H9 (cell line): Measurements from ENCODE around the gene SCT. TPM values are rescaled to one million over a fixed set of nuclear protein-coding genes. Genes with fewer than 3 reads are reported as not detected.

Experiments
- DNase-seq: peaks from one replicate; pipeline ENCODE4 v3.0.0-alpha.2; 2017
- H2AFZ ChIP-seq: one replicate; pipeline ENCODE4 v1.6.1; 2013; ENCODE audit warnings: mild to moderate bottlenecking, low read length, control low read depth, moderate library complexity
- H2AK5ac ChIP-seq: 2 replicates; pipeline ENCODE4 v1.6.1; 2013; ENCODE audit warnings: low read length, control low read depth, mixed read lengths; ENCODE audit not compliant: insufficient read length
- H2BK120ac ChIP-seq: one replicate; pipeline ENCODE4 v1.6.1; 2013; ENCODE audit warnings: low read depth, mild to moderate bottlenecking, low read length, control low read depth, inconsistent platforms; ENCODE audit not compliant: poor library complexity, severe bottlenecking
- H2BK12ac ChIP-seq: 2 replicates; pipeline ENCODE4 v1.6.1; 2013; ENCODE audit warnings: low read length, control low read depth, mixed read lengths, low read depth; ENCODE audit not compliant: insufficient read length
- H2BK15ac ChIP-seq: 2 replicates; pipeline ENCODE4 v1.6.1; 2013; ENCODE audit warnings: low read depth, low read length, control low read depth
- H2BK20ac ChIP-seq: one replicate; pipeline ENCODE4 v1.6.1; 2013; ENCODE audit warnings: low read depth, mild to moderate bottlenecking, low read length, control low read depth, inconsistent platforms; ENCODE audit not compliant: poor library complexity, severe bottlenecking
- H2BK5ac ChIP-seq: 2 replicates; pipeline ENCODE4 v1.6.1; 2013; ENCODE audit warnings: low read length, control low read depth, mixed read lengths; ENCODE audit not compliant: insufficient read length
- H3K14ac ChIP-seq: 2 replicates; pipeline ENCODE4 v1.6.1; 2013; ENCODE audit warnings: low read length, control low read depth; ENCODE audit not compliant: insufficient read depth
- H3K18ac ChIP-seq: 2 replicates; pipeline ENCODE4 v1.6.1; 2013; ENCODE audit warnings: low read depth, mild to moderate bottlenecking, mixed read lengths, low read length, control low read depth; ENCODE audit not compliant: insufficient read length
- H3K23ac ChIP-seq: 2 replicates; pipeline ENCODE4 v1.6.1; 2013; ENCODE audit warnings: low read length, control low read depth, mixed read lengths, low read depth; ENCODE audit not compliant: insufficient read length
- H3K23me2 ChIP-seq: 2 replicates; pipeline ENCODE4 v1.6.1; 2013; ENCODE audit warnings: low read depth, mild to moderate bottlenecking, mixed read lengths, low read length, control low read depth; ENCODE audit not compliant: insufficient read length, poor library complexity, severe bottlenecking
- H3K27ac ChIP-seq: 2 replicates; pipeline ENCODE4 v1.5.1; 2013; ENCODE audit warnings: low read length, control low read depth, mixed read lengths, low read depth; ENCODE audit not compliant: insufficient read length
- H3K27me3 ChIP-seq: 2 replicates; pipeline ENCODE4 v1.6.1; 2013; ENCODE audit warnings: low read length, control low read depth, inconsistent platforms; ENCODE audit not compliant: insufficient read depth
- H3K4ac ChIP-seq: 2 replicates; pipeline ENCODE4 v1.6.1; 2013; ENCODE audit warnings: low read depth, mild to moderate bottlenecking, control low read depth, inconsistent platforms, low read length, moderate library complexity
- H3K4me1 ChIP-seq: 2 replicates; pipeline ENCODE4 v1.6.1; 2013; ENCODE audit warnings: low read length, control low read depth, inconsistent platforms; ENCODE audit not compliant: insufficient read depth
- H3K4me2 ChIP-seq: 2 replicates; pipeline ENCODE4 v1.6.1; 2013; ENCODE audit warnings: low read length, control low read depth, mixed read lengths; ENCODE audit not compliant: insufficient read length, insufficient read depth
- H3K56ac ChIP-seq: 2 replicates; pipeline ENCODE4 v1.6.1; 2013; ENCODE audit warnings: low read depth, mild to moderate bottlenecking, mixed read lengths, low read length, control low read depth; ENCODE audit not compliant: insufficient read length
- H3K79me1 ChIP-seq: 2 replicates; pipeline ENCODE4 v1.6.1; 2013; ENCODE audit warnings: low read depth, mild to moderate bottlenecking, moderate library complexity, low read length, control low read depth, inconsistent platforms; ENCODE audit not compliant: insufficient read depth, poor library complexity, severe bottlenecking
- H3K79me2 ChIP-seq: 2 replicates; pipeline ENCODE4 v1.6.1; 2013; ENCODE audit warnings: low read length, control low read depth, inconsistent platforms; ENCODE audit not compliant: insufficient read depth
- H3K9ac ChIP-seq: 2 replicates; pipeline ENCODE4 v1.6.1; 2013; ENCODE audit warnings: low read length, control low read depth, mixed read lengths; ENCODE audit not compliant: insufficient read length; ENCODE audit errors: extremely low read depth
- H3K9me3 ChIP-seq: one replicate; pipeline ENCODE4 v1.6.1; 2013; ENCODE audit warnings: low read depth, low read length, inconsistent platforms; ENCODE audit not compliant: control insufficient read depth
- H3T11ph ChIP-seq: one replicate; pipeline ENCODE4 v1.6.1; 2013; ENCODE audit warnings: mild to moderate bottlenecking, low read length, control low read depth, inconsistent platforms
- H4K20me1 ChIP-seq: one replicate; pipeline ENCODE4 v1.6.1; 2013; ENCODE audit not compliant: control insufficient read depth, insufficient read length, insufficient read depth
- H4K5ac ChIP-seq: 2 replicates; pipeline ENCODE4 v1.6.1; 2013; ENCODE audit warnings: low read depth, mild to moderate bottlenecking, mixed read lengths, low read length, control low read depth; ENCODE audit not compliant: insufficient read length
- H4K8ac ChIP-seq: replicated peaks from 2 replicates; pipeline ENCODE4 v1.6.1; 2013; ENCODE audit warnings: low read length, control low read depth, mixed read lengths, low read depth; ENCODE audit not compliant: insufficient read length
- H4K91ac ChIP-seq: 2 replicates; pipeline ENCODE4 v1.6.1; 2013; ENCODE audit warnings: low read depth, mild to moderate bottlenecking, moderate library complexity, mixed read lengths, low read length, control low read depth; ENCODE audit not compliant: insufficient read length
- H3K27ac Mint-ChIP-seq, 3 experiments: 2 replicates in 2 of 3; 3 replicates in 1 of 3; pipeline ENCODE4 v1.8.0; 2020 to 2021; ENCODE audit warnings: mixed read lengths in 3 of 3, mild to moderate bottlenecking in 1 of 3, moderate library complexity in 1 of 3
- H3K27me3 Mint-ChIP-seq: 2 replicates; pipeline ENCODE4 v1.8.0; 2021; ENCODE audit warnings: low read depth, mild to moderate bottlenecking, moderate library complexity, mixed read lengths
- H3K36me3 Mint-ChIP-seq, 3 experiments: 2 replicates in 2 of 3; 3 replicates in 1 of 3; pipeline ENCODE4 v1.8.0; 2020 to 2021; ENCODE audit warnings: low read depth in 3 of 3, mixed read lengths in 3 of 3; ENCODE audit not compliant: insufficient read depth in 1 of 3
- H3K4me1 Mint-ChIP-seq, 2 experiments: 2 replicates each; pipeline ENCODE4 v1.8.0; 2020; ENCODE audit warnings: mixed read lengths in 2 of 2
- H3K4me3 Mint-ChIP-seq, 2 experiments: 2 replicates in 1 of 2; 3 replicates in 1 of 2; pipeline ENCODE4 v1.8.0; 2020 to 2021; ENCODE audit warnings: mild to moderate bottlenecking in 2 of 2, mixed read lengths in 2 of 2, moderate library complexity in 1 of 2
- H3K9me3 Mint-ChIP-seq, 2 experiments: 2 replicates in 1 of 2; 3 replicates in 1 of 2; pipeline ENCODE4 v1.8.0; 2020; ENCODE audit warnings: mild to moderate bottlenecking in 2 of 2, mixed read lengths in 2 of 2, moderate library complexity in 1 of 2
- WGBS: extraction: QIAGEN DNeasy Blood & Tissue Kit; methylation state at CpG from one replicate; pipeline ENCODE4 v1.1.7; 2013; ENCODE audit warnings: missing lambda C conversion rate, low lambda C conversion rate, mixed read lengths; ENCODE audit not compliant: insufficient read length; ENCODE audit errors: extremely low coverage; 5-methylcytosine and 5-hydroxymethylcytosine counted together
- total RNA-seq: library from RNA; stranded (reverse); gene quantifications from 2 replicates; pipeline ENCODE4 v1.2.1, GENCODE V29; 2021
- TF ChIP-seq, protein P1 (sequence below): fragments of 200-600 bp; sonication (generic); conservative IDR thresholded peaks from 3 replicates; pipeline ENCODE4 v1.8.0; 2021; ENCODE audit warnings: antibody characterized with exemption, mild to moderate bottlenecking

Gene SCT
- total RNA-seq, 1 experiment from 2014 or later = 1.8 TPM

DNA sequence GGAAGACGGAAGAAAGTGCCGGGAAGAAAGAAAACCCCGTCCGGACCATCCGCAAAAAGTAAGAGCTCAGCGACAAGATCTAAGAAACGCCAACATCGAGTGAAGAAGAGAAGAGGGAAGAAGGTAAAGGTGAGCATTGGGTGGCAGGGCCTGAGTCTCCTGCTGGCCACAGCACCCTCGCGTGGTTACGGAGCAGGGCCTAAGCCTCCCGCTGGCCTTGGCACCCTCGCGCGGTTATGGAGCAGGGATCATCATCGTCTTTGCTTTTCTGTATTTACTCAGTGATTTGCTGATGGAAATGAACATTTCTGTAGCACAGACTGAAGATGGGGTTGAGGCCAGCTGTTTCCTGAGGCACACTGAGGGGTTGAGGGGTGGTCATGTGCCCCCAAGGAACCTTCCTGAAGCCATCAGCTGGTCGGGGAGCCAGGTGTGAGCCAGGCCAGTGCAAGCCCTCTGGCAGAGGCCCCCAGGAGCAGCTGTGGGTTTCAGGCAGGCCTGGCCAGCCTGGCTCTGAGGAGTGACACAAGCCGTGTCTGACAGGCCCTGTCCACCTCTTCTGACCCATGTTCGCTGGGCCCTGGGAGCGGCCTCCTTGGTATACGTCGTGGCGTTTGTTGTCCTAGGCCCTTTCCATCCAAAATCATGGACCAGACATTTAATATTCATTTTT is 25.3 kb downstream of the SCT start:
- H3K23ac ChIP-seq = no peak overlapping the region
- no peak overlapping the region for H2BK5ac ChIP-seq
- peaks cover 3% of the 10 kb centered on the region for H4K20me1 ChIP-seq
- Mint-ChIP-seq H3K27ac (peak overlapping the region in 1 of 3 experiments; percentile 45; a peak in 2 of 7 replicates), H3K36me3 (peaks cover 39 to 71% (median 71%) of the 10 kb centered on the region in 3 experiments; a peak in 6 of 7 replicates), H3K4me3 (no peak overlapping the region), H3K4me1 (no peaks in the 10 kb centered on the region), H3K9me3 (no peaks in the 10 kb centered on the region; a peak in 1 of 5 replicates), H3K27me3 (0 out of 2 replicates have a peak, but pooled peaks cover 2% of the 10 kb centered on the region)
- H4K5ac ChIP-seq = no peak overlapping the region
- H3K9ac ChIP-seq = no peak overlapping the region
- H3K27ac ChIP-seq = no peak overlapping the region
- DNase-seq = no peak
- H2BK20ac ChIP-seq = no peak overlapping the region
- WGBS = no CpG with 5 or more reads among the region's 23 CpGs
- H2BK12ac ChIP-seq = no peak overlapping the region
- H3K79me2 ChIP-seq = no peaks in the 10 kb centered on the region
- no peak overlapping the region for H3K4me2 ChIP-seq
- no peak overlapping the region for H2BK120ac ChIP-seq
- no peak overlapping the region for H2AFZ ChIP-seq
- H3K4me1 ChIP-seq = no peaks in the 10 kb centered on the region
- H3K27me3 ChIP-seq = no peaks in the 10 kb centered on the region
- H4K8ac ChIP-seq = no peak overlapping the region
- no peak overlapping the region for H3K18ac ChIP-seq
- H3K23me2 ChIP-seq = no peaks in the 10 kb centered on the region
- no peak overlapping the region for H2AK5ac ChIP-seq
- H3K79me1 ChIP-seq = no peaks in the 10 kb centered on the region
- no peaks in the 10 kb centered on the region for H3K9me3 ChIP-seq
- no peak overlapping the region for H2BK15ac ChIP-seq
- no peak overlapping the region for H3K4ac ChIP-seq
- TF ChIP-seq, protein P1, sequence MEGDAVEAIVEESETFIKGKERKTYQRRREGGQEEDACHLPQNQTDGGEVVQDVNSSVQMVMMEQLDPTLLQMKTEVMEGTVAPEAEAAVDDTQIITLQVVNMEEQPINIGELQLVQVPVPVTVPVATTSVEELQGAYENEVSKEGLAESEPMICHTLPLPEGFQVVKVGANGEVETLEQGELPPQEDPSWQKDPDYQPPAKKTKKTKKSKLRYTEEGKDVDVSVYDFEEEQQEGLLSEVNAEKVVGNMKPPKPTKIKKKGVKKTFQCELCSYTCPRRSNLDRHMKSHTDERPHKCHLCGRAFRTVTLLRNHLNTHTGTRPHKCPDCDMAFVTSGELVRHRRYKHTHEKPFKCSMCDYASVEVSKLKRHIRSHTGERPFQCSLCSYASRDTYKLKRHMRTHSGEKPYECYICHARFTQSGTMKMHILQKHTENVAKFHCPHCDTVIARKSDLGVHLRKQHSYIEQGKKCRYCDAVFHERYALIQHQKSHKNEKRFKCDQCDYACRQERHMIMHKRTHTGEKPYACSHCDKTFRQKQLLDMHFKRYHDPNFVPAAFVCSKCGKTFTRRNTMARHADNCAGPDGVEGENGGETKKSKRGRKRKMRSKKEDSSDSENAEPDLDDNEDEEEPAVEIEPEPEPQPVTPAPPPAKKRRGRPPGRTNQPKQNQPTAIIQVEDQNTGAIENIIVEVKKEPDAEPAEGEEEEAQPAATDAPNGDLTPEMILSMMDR = no peak
- H3K14ac ChIP-seq = no peak overlapping the region
- H3T11ph ChIP-seq = no peak overlapping the region
- H4K91ac ChIP-seq = no peak overlapping the region
- H3K56ac ChIP-seq = no peak overlapping the region
